ENCODE results near the gene MACROD2. TPM values are rescaled to one million over a fixed set of nuclear protein-coding genes. Genes with fewer than 3 reads are reported as not detected.

Gene MACROD2
- total RNA-seq, 1 donor: 1.3 TPM

GRCh38 chr20:15542655-15543054, 1547.3 kb downstream of the MACROD2 start:
- no peak overlapping the region for H3K4me3 ChIP-seq (ENCODE audit: low read depth, low read length)
- DNase-seq (ENCODE audit: low read depth): no peak
- TF ChIP-seq CTCF (IDR thresholded peaks at IDR 0.05; ENCODE audit: insufficient read depth, low read length): no peak

GRCh38 chr20:15544742-15545141, 1549.4 kb downstream of the MACROD2 start:
- TF ChIP-seq CTCF (IDR thresholded peaks at IDR 0.05; ENCODE audit: insufficient read depth, low read length): no peak
- no peak overlapping the region for H3K4me3 ChIP-seq (ENCODE audit: low read depth, low read length)
- DNase-seq (ENCODE audit: low read depth): no peak

GRCh38 chr20:15546525-15547023, 1551.3 kb downstream of the MACROD2 start:
- no peak for TF ChIP-seq CTCF (IDR thresholded peaks at IDR 0.05; ENCODE audit: insufficient read depth, low read length)
- DNase-seq (ENCODE audit: low read depth): no peak

GRCh38 chr20:15547119-15547518, 1551.8 kb downstream of the MACROD2 start:
- DNase-seq (ENCODE audit: low read depth): no peak
- no peak for TF ChIP-seq CTCF (IDR thresholded peaks at IDR 0.05; ENCODE audit: insufficient read depth, low read length)
- no peak overlapping the region for H3K4me3 ChIP-seq (ENCODE audit: low read depth, low read length)

More at GRCh38 chr20:15546525-15547023, 1551.3 kb downstream of the MACROD2 start:
- H3K4me3 ChIP-seq (ENCODE audit: low read depth, low read length): no peak overlapping the region

- no peak for TF ChIP-seq CTCF (IDR thresholded peaks at IDR 0.05; ENCODE audit: insufficient read depth, low read length)
- H3K4me3 ChIP-seq (ENCODE audit: low read depth, low read length): no peak overlapping the region
- no peak for DNase-seq (ENCODE audit: low read depth)
These were observed 1555.0 kb downstream of the MACROD2 start for GRCh38 chr20:15550116-15550870.

GRCh38 chr20:15555913-15556312, 1560.6 kb downstream of the MACROD2 start:
- no peak for TF ChIP-seq CTCF (IDR thresholded peaks at IDR 0.05; ENCODE audit: insufficient read depth, low read length)
- no peak for DNase-seq (ENCODE audit: low read depth)
- H3K4me3 ChIP-seq (ENCODE audit: low read depth, low read length): no peak overlapping the region
